Measurements from ENCODE around the gene GUCY1A1. TPM values are rescaled to one million over a fixed set of nuclear protein-coding genes. Genes with fewer than 3 reads are reported as not detected.

GUCY1A1 gene
- total RNA-seq, 4 donors from 2014 or later = 50.3 to 73.7 (median 57.8) TPM

DNA sequence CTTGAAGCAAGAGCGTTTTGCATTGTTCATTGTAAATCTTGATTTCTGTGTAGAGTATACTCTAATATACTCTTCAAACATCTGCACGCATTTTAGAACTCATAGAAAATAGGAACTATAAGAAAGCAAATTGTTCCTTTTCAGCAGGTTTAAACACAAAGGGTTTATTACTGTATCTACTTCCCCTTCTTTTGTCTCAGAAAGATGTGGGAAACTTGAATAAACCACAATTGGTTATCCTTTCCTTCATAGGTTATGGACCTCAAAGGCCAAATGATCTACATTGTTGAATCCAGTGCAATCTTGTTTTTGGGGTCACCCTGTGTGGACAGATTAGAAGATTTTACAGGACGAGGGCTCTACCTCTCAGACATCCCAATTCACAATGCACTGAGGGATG, 46.2 kb downstream of the GUCY1A1 start:
- Histone ChIP-seq H3K27me3 (no peaks in the 10 kb centered on the region), H3K9me3 (no peaks in the 10 kb centered on the region), H3K4me3 (no peak overlapping the region), H3K27ac (replicated peaks in 1 of 4) (no peak overlapping the region), H3K4me1 (peaks cover 0 to 13% (median 3%) of the 10 kb centered on the region in 4 donors), H3K36me3 (peaks cover 0 to 20% (median 5%) of the 10 kb centered on the region in 4 donors)
- 75% methylated on average over 3 of the region's 3 CpGs for WGBS
- intact Hi-C loops (cut with DNase I) = no loop called here
- no peak for DNase-seq (ENCODE audit: extremely low spot score)
- TF ChIP-seq, protein P1, sequence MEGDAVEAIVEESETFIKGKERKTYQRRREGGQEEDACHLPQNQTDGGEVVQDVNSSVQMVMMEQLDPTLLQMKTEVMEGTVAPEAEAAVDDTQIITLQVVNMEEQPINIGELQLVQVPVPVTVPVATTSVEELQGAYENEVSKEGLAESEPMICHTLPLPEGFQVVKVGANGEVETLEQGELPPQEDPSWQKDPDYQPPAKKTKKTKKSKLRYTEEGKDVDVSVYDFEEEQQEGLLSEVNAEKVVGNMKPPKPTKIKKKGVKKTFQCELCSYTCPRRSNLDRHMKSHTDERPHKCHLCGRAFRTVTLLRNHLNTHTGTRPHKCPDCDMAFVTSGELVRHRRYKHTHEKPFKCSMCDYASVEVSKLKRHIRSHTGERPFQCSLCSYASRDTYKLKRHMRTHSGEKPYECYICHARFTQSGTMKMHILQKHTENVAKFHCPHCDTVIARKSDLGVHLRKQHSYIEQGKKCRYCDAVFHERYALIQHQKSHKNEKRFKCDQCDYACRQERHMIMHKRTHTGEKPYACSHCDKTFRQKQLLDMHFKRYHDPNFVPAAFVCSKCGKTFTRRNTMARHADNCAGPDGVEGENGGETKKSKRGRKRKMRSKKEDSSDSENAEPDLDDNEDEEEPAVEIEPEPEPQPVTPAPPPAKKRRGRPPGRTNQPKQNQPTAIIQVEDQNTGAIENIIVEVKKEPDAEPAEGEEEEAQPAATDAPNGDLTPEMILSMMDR (IDR thresholded peaks at IDR 0.05) = no peak
- TF ChIP-seq POLR2AphosphoS5 (IDR thresholded peaks at IDR 0.05) (no peak), EP300 (IDR thresholded peaks at IDR 0.05) (no peak), POLR2A (IDR thresholded peaks at IDR 0.05; ENCODE audit: low read depth) (no peak)

DNA sequence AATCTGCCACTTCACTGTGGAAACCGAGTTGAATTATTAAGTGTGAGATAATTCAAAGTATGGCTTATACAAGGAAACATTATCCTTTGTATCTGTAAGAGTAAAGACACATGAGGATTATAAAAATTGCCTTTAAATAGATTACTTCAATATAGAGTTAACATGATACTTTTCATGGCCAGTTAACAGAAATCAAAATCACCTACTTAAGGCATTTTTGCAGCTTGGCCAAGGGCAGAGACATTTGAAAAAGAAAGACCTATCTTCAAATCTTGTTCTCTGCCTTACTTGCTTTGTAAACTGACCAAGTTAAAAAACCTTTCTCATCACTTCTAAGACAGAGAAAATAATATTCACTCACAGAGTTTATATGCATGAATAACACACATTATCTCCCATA, 47.3 kb downstream of the GUCY1A1 start:
- intact Hi-C loops (cut with DNase I) = no loop called here
- no peaks in the 10 kb centered on the region for H3K27me3 ChIP-seq
- H3K9me3 ChIP-seq = no peaks in the 10 kb centered on the region
- peaks cover 0 to 24% (median 5%) of the 10 kb centered on the region in 4 donors for H3K36me3 ChIP-seq
- DNase-seq (ENCODE audit: extremely low spot score) = no peak
- H3K4me3 ChIP-seq = no peak overlapping the region
- TF ChIP-seq EP300 (IDR thresholded peaks at IDR 0.05) (no peak), POLR2AphosphoS5 (IDR thresholded peaks at IDR 0.05) (no peak), POLR2A (IDR thresholded peaks at IDR 0.05; ENCODE audit: low read depth) (no peak)
- TF ChIP-seq, protein P1 (IDR thresholded peaks at IDR 0.05) = no peak
- no peak overlapping the region for H3K27ac ChIP-seq (replicated peaks in 1 of 4)
- 42% methylated on average over 1 of the region's 1 CpG for WGBS
- peaks cover 0 to 13% (median 3%) of the 10 kb centered on the region in 4 donors for H3K4me1 ChIP-seq

DNA sequence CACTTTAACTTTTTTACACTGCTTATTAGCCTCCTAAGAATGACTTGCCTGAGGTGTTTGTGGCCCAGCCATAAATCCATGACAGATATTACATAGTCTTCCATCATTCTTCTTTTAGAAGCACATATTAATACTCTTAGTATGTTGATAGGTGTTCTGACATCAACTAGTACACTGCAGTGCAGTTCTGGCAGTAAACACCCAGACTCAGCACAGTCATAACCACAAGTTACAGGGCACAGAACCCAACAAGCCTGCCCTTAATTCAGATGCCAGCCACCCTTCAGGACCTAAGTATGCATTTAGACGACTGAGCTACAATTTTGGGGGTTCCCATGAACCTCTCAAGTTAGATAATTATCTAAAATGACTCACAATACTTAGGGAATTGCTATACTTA, 55.7 kb downstream of the GUCY1A1 start:
- no peaks in the 10 kb centered on the region for H3K9me3 ChIP-seq
- TF ChIP-seq POLR2A (IDR thresholded peaks at IDR 0.05; ENCODE audit: low read depth) (no peak), POLR2AphosphoS5 (IDR thresholded peaks at IDR 0.05) (no peak), EP300 (IDR thresholded peaks at IDR 0.05) (no peak)
- TF ChIP-seq, protein P1 (IDR thresholded peaks at IDR 0.05) = no peak
- DNase-seq (ENCODE audit: extremely low spot score) = no peak
- intact Hi-C loops (cut with DNase I) = no loop called here
- no peaks in the 10 kb centered on the region for H3K27me3 ChIP-seq
- H3K27ac ChIP-seq (replicated peaks in 1 of 4) = no peak overlapping the region
- WGBS = 50% methylated on average over 1 of the region's 1 CpG
- H3K4me3 ChIP-seq = no peak overlapping the region
- peaks cover 0 to 23% (median 2%) of the 10 kb centered on the region in 4 donors for H3K36me3 ChIP-seq
- no peaks in the 10 kb centered on the region for H3K4me1 ChIP-seq

DNA sequence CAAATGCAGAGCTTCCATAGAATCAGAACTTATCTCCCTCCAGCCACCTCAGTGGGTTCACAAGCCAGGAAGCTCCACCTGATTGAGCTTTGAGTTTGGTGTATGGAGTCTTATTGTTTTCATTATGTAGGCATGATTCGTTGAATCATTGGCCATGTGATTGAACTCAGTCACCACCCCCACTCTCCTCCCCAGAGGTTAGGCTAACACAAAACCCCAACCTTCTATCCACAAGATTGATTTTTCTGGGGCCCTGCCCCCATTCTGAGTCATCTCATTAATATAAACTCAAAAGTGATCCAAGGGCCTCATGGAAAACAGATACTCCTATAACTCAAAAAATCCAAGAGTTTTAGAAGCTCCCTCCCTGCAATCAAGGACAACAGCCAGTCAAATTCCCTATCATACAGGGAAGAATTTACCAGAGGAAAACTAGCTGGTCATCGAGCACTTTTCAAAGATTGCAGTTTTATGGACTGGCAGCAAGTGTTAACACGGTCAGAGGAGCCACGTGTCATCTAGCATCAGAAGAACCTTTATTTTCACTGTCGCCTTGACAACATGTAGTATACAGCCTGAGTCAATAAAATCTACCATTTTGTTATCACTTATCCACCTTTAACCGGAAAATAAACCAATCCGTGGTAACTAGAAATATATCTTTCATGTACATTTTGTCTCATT, 56.3 kb downstream of the GUCY1A1 start:
- peaks cover 0 to 22% (median 1%) of the 10 kb centered on the region in 4 donors for H3K36me3 ChIP-seq
- intact Hi-C loops (cut with DNase I) = no loop called here

More for the DNA sequence above, 56.3 kb downstream of the GUCY1A1 start:
- H3K27me3 ChIP-seq = no peaks in the 10 kb centered on the region
- no peaks in the 10 kb centered on the region for H3K9me3 ChIP-seq
- 89% methylated on average over 7 of the region's 7 CpGs for WGBS
- H3K4me1 ChIP-seq = no peaks in the 10 kb centered on the region
- no peak overlapping the region for H3K27ac ChIP-seq (replicated peaks in 1 of 4)
- TF ChIP-seq POLR2AphosphoS5 (IDR thresholded peaks at IDR 0.05) (no peak), POLR2A (IDR thresholded peaks at IDR 0.05; ENCODE audit: low read depth) (no peak), EP300 (IDR thresholded peaks at IDR 0.05) (no peak)
- TF ChIP-seq, protein P1 (IDR thresholded peaks at IDR 0.05) = no peak
- DNase-seq (ENCODE audit: extremely low spot score) = no peak
- H3K4me3 ChIP-seq = no peak overlapping the region

Data from esophagus muscularis mucosa (tissue), 4 donors.